ENCODE data around the gene HHIP.

The HHIP gene

GRCh38 chr4:144705601-144706590 lies 59.9 kb downstream of the HHIP start:
- no peak for DNase-seq (ENCODE audit: low read depth in 2 of 2)

- DNase-seq (ENCODE audit: low read depth in 2 of 2), result peak; percentile 70 to 76
These were observed 63.2 kb downstream of the HHIP start for GRCh38 chr4:144709159-144709558.

- no peak for DNase-seq (ENCODE audit: low read depth in 2 of 2)
These were observed 64.0 kb downstream of the HHIP start for GRCh38 chr4:144709793-144710525.

GRCh38 chr4:144710526-144710912 lies 64.6 kb downstream of the HHIP start:
- no peak for DNase-seq (ENCODE audit: low read depth in 2 of 2)

GRCh38 chr4:144711700-144712456 lies 65.9 kb downstream of the HHIP start:
- no peak for DNase-seq (ENCODE audit: low read depth in 2 of 2)

GRCh38 chr4:144712775-144713174 lies 66.8 kb downstream of the HHIP start:
- DNase-seq (ENCODE audit: low read depth in 2 of 2), result peak; percentile 25 to 39

GRCh38 chr4:144714166-144714565 lies 68.2 kb downstream of the HHIP start:
- no peak for DNase-seq (ENCODE audit: low read depth in 2 of 2)

GRCh38 chr4:144715230-144715629 lies 69.3 kb downstream of the HHIP start:
- no peak for DNase-seq (ENCODE audit: low read depth in 2 of 2)

- no peak for DNase-seq (ENCODE audit: low read depth in 2 of 2)
These were observed 70.8 kb downstream of the HHIP start for GRCh38 chr4:144716778-144717177.

- no peak for DNase-seq (ENCODE audit: low read depth in 2 of 2)
These were observed 73.1 kb downstream of the HHIP start for GRCh38 chr4:144718958-144719512.

- DNase-seq (ENCODE audit: low read depth in 2 of 2), result no peak
These were observed 74.5 kb downstream of the HHIP start for GRCh38 chr4:144720491-144720890.

GRCh38 chr4:144721994-144722393 lies 76.0 kb downstream of the HHIP start:
- DNase-seq (ENCODE audit: low read depth in 2 of 2), result no peak

GRCh38 chr4:144723471-144723870 lies 77.5 kb downstream of the HHIP start:
- no peak for DNase-seq (ENCODE audit: low read depth in 2 of 2)

GRCh38 chr4:144729175-144729574 lies 83.2 kb downstream of the HHIP start:
- DNase-seq (ENCODE audit: low read depth in 2 of 2), result no peak

- no peak for DNase-seq (ENCODE audit: low read depth in 2 of 2)
These were observed 86.8 kb downstream of the HHIP start for GRCh38 chr4:144732584-144733428.

- no peak for DNase-seq (ENCODE audit: low read depth in 2 of 2)
These were observed 87.6 kb downstream of the HHIP start for GRCh38 chr4:144733566-144733965.

- peak; percentile 28 to 37 for DNase-seq (ENCODE audit: low read depth in 2 of 2)
These were observed 88.6 kb downstream of the HHIP start for GRCh38 chr4:144734522-144734921.

GRCh38 chr4:144738649-144739048 lies 92.7 kb downstream of the HHIP start:
- DNase-seq (ENCODE audit: low read depth in 2 of 2), result no peak

GRCh38 chr4:144739511-144740033 lies 93.6 kb downstream of the HHIP start:
- DNase-seq (ENCODE audit: low read depth in 2 of 2), result no peak

- no peak for DNase-seq (ENCODE audit: low read depth in 2 of 2)
These were observed 94.4 kb downstream of the HHIP start for GRCh38 chr4:144740316-144740715.
